ENCODE data around the gene MRPL52.
A peak's percentile ranks its signal among the peaks of the same experiment; 100 is the strongest.
"Not testable (repeated sequence)": the region's sequence is repeated elsewhere in the genome, so short reads cannot be mapped to it uniquely, and the experiment has no call there.

MRPL52 gene

DNA sequence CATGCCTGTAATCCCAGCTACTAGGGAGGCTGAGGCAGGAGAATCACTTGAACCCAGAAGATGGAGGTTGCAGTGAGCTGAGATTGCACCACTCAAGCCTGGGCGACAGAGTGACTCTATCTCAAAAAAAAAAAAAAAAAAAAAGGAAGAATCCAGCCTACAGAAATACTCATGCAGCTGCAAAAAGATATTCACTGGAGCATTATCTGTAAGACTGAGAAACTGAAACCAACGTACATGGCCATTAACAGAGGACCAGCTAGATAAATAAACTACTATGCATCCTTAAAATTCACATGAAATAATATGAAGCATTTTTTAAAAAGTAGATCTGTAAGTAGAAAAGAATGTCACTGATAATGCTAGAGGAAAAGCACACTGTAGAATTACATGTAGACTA lies 18.0 kb upstream of the MRPL52 start:
- DNase-seq (ENCODE audit: low read depth) = no peak

- DNase-seq (ENCODE audit: low read depth) = no peak
Measured at GRCh38 chr14:22812744-22813143, 16.9 kb upstream of the MRPL52 start.

- DNase-seq (ENCODE audit: low read depth) = no peak
Measured at GRCh38 chr14:22813145-22813544, 16.5 kb upstream of the MRPL52 start.

DNA sequence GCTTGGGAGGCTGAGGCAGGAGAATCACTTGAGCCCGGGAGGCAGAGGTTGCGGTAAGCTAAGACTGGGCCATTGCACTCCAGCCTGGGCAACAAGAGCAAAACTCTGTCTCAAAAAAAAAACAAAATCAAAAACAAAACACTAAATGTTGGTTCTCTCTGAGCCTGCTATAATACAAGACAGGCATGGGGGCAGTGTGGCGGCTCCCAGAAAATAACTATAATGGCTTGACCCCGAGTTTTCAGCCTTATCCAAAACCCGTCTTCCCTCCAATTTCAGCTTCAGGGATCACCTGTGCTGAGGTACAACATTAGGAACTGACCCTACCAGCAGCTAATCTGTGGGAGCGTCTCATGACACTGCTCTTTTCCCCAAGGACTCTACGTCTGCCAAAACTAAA lies 15.3 kb upstream of the MRPL52 start:
- DNase-seq (ENCODE audit: low read depth) = no peak

DNA sequence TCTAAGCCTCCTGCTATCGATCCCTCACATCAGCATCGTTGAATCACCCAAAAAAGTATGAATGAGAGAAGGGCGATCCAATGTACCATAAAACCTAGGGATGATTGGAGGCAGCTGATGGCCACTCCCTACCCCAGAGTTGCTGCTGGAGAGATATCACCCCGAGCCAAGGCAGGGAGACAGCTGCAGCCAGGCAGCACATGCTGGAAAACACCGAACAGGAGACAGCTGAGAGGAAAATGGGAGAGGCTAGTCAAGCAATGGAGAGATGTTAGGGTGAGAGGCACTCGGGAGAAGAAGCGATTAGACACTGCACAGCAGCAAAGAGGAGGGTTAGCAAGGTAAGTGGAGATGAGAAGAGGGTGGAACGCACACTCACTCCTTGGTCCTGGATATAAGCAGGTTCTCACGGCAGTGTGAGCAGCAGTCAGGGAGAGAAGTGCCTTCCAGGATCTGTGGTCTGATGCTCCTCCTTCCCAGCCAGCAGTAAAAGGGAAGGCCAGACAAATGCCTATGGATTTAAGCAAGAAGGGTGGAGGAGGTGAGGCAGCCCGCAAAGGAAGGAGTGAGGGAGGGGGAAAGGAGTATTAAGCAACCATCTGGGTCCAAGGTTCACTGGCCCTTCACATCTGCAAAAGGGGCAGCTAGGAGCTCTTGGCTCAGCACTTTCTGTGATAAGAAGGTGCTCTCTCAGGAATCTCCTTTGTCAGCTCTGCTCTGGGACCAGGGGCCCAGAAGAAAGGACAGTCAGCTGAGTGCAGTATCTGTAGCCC lies 14.6 kb upstream of the MRPL52 start, which contains the start of gene SLC7A7:
TSS of gene SLC7A7 (minus strand) at position 495 of the 773 bp plus-strand sequence. CDS start 2,037 bp downstream, outside the sequence.
- DNase-seq (ENCODE audit: low read depth) = no peak

DNA sequence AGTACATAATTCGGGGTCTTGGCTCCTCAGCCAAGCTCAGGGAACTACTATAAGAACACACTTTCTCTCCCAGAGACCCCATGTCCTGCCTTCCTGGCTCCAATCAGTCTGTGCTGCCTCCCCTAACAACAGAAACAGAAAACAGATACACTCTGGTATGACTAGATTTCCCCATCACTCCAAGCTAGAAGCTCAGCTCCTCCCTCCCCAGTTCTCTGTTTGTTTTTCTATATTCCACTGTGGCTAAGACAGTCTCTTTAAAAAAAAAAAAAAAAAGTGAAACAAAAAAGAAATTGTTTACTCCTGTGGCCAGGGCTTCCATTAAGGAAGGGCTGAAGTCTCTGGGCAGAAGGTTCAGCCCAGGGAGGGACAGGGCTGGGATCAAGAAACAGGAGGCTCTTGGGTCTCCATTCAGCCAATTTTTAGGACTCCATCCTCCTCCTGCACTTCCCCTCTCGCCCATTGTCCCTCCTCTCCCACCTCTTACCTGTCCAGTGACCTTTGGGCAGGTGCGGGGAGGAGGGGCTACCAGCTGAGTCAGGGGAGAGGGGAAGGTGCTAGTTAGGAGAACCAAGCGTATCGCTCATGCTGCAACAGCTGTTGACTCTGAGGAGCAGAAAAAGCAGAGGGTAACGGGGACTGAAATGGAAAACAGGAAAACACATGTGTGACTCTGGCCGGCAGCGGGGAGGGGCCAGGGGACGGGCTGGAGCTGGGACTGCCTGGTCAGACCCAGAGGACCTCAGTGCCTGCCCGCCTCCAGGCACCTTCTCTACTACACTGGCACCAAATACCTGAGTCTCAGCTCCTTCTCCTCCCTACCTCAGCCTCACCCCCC lies 10.3 kb upstream of the MRPL52 start:
- DNase-seq (ENCODE audit: low read depth) = no peak

- DNase-seq (ENCODE audit: low read depth) = no peak
Measured at GRCh38 chr14:22820731-22821130, 9.0 kb upstream of the MRPL52 start.

DNA sequence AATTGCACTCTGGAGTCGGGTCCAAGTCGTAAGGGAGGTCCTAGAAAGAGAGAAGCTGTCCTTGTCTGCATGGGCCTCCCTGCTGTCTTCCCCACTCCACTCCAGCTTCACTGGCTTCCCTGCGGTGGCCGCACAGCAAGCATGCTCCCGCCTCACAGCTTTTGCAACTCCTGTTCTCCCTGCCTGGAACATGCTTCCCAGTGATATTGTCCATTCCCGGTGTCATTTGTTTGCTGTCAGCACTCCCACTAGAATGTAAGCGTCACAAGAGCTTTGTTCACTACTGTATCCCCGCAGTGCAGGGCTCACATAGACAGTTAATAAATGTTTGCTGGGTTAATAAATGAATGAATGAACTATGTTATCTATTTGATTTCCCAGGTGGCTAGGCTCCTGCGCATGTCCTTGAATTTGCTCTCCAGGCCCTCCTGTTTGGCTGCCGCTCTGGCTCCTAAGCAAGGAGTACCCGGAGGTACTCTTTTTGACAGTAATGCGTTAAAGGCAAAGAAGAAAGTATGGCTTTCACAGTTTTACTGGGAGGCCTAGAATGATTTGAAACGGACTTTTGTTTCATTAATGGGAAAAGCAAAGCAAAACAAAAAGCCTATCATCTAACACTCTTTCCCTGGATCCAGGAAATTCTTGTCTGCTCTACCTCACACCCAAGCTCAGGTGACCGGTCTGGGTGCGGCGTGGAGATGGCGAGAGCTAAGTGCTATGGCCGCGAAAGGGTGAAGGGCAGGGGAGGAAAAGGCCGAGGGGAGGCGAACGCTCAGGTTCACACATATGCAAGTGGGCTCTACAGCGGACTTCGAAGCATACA lies 8.3 kb upstream of the MRPL52 start:
- no peak for DNase-seq (ENCODE audit: low read depth)

DNA sequence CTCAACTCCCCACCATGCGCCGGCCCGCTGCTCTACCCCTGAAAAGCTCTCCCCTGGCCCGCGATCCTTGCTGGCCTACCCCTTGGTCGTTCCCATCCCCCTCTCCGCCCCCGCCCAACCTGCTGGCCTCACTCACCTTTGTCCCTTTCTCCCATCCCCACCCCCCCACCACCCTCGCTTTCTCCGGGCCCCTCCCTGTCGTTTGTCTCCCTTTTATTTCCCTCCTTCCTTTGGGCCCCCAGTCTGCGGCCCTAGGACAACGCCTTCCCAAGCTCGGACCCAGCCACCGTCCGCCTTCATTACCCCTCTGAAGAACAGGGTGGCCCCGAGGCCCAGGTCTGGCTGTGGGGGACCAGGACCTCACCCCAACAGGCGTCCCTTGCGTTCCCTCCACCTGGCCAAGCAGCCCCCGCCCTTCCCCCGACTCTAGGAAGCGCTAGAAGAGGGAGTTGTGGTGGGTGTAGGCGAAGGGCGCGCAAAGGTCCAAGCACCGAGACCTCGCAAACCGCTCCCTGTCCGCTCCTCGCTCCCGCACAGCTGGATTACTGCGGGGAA lies 7.6 kb upstream of the MRPL52 start:
- no peak for DNase-seq (ENCODE audit: low read depth)

GRCh38 chr14:22822571-22823098 lies 7.1 kb upstream of the MRPL52 start:
- DNase-seq (ENCODE audit: low read depth) = peak; percentile 52

- no peak for DNase-seq (ENCODE audit: low read depth)
Measured at GRCh38 chr14:22824711-22825359, 4.9 kb upstream of the MRPL52 start.

DNA sequence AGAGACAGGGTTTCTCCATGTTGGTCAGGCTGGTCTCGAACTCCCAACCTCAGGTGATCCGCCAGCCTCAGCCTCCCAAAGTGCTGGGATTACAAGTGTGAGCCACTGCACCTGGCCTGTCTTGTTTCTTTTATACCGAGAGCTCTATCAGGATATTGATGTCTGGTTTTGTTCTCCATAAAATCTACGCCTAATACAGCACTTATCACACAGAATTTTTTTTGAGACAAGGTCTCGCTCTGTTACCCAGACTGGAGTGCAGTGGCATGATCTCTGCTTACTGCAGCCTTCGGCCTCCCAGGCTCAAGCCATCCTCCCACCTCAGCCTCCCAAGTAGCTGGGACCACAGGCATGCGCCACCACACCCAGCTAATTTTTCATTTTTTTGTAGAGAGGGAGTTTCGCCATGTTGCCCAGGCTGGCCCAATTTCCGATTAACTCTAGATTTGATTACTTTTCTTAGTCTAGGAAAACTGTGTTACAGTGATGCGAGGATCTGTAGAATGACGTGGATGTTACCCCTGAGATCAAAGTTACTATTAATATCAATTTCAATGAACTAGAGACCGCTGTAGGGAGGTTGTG lies 519 bp upstream of the MRPL52 start:
- not testable (repeated sequence) for DNase-seq (ENCODE audit: low read depth)

DNA sequence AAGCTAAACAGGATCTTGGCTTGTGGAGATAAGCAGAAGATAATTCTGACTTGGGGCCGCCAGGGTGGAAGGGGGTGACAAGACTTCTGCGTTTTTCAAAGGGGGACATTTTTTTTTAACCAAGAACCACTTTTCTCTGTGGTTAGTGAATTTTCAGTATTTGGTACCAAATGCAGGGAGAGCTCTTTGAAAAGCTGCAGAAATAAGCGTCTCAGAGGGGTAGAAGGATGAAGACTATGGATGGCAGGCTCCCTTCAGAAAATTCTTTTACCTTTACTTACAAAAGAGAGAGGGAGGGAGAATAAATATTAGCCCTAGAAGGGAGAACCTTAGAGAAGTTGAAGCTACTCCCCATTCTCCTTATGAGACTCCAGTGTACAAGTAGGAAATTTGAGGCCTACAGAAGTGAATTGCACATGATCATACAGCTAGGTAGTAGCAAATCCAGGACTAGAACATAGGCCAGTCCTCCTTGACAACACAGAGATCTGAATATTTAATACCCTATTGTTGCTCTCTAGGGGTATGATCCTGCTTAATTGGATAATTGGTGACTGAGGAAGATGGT lies 840 bp downstream of the MRPL52 start:
- DNase-seq (ENCODE audit: low read depth) = no peak

GRCh38 chr14:22835505-22835904 lies 5.8 kb downstream of the MRPL52 start:
- DNase-seq (ENCODE audit: low read depth) = no peak

GRCh38 chr14:22836301-22837113 lies 6.8 kb downstream of the MRPL52 start, which contains the start of gene MMP14:
Gene MMP14 (plus strand): TSS chr14:22836585. CDS start chr14:22836818, 233 bp downstream.
- DNase-seq (ENCODE audit: low read depth) = no peak

- no peak for DNase-seq (ENCODE audit: low read depth)
Measured at GRCh38 chr14:22837114-22837749, 7.5 kb downstream of the MRPL52 start.

DNA sequence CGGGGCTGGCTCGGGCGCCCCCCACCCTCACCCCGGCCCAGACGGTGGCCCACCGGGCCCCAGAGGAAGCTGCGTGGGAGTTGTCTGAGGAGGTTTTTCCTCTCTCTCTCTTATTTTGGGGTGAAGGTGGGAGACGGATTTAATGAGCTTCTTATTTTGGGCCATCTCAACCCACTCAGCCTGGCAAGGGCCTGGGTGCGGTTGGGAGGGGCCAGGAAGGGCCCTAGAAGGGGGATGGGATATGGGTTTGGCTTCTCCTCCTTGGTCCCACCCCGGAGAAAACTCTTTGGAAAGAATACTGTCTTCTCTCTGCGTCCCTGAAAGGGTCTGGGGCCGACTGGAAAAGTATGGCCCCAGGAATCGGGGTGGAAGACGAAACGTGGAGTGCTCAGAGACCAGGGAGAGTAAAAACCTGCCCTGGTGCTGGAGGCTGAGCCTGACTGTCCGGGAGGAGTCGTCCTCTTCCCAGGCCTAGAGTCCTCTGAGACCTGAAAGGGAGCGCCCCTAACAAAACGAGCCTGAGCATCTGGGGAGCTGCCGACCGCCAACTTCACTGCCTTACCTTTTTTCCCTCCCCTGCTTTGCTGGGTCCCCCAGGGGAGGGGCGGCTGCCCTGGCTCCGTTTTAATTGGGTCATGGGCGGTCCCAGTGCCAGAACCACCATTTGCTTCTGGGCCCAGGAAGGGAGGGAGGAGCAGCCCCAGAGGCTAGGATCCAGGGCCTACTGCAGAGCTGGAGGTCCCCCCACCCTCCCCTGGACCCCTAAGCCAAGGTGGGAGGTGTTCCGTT lies 8.3 kb downstream of the MRPL52 start:
- DNase-seq (ENCODE audit: low read depth) = no peak

DNA sequence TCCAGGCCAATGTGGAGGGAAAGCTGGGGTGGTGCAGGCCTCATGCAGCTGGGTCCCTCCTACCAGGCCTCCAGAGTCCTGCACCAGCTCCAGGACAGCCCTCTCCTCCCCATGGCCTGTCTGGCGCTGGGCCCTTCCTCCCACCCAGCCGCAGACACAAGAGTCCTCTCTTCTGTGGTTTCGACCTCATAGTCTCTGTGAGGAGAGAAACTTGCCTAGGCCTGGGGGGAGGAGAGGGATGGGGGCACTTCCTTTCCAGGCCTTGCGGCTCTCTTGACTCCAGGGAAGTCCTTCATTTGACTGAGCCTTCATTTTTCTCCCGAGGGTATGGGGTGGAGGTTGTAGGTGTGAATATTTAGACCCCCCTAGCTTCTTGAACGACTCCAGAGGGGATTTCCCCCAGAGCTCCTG lies 8.9 kb downstream of the MRPL52 start:
- no peak for DNase-seq (ENCODE audit: low read depth)

Measured in activated gamma-delta T cell treated with anti-CD3 and anti-CD28 coated beads, Interleukin-2, amount 50 U/mL, for 16 hours (primary cell).